SK-N-MC (cell line): Measurements from ENCODE around the gene SEMA3D.

Experiments
- EZH2 ChIP-seq: fragments of 200-600 bp; sonication (generic); IDR thresholded peaks from one replicate; pipeline ENCODE4 v1.6.1; 2017; ENCODE audit warnings: antibody characterized with exemption
- POLR2AphosphoS5 ChIP-seq: IDR thresholded peaks from 2 replicates; pipeline ENCODE4 v1.6.1; 2012; ENCODE audit warnings: mild to moderate bottlenecking, low read depth, low read length, borderline replicate concordance

DNA sequence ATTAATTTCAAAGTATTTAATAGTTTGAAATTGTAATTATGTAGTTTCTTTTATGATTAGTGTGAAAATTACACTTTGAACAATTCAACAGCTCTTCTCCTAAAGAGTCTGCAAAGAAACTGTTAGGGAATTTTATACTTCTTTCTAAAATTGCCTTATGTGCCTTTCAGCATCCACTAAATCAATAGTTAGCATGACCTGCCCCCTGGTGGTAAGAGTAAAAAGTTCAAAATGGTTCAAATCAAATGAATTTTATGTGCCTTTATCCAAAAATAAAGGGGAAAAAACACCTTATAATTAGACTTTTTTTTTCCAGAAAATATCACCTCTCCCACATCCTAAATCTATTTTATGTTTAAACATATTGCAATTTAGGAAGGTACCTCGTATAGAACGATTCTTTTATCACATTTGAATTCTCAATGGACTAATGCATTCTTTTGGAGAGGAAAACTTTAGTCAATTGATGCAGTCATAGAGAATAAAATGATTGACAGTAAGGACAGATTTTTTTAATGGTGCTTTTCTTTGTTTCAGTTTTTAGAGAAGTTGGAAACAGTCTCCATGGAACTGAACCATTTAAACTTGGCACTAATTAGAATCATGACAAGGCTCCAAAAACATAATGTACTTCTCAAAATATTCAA is 163.7 kb downstream of the SEMA3D start:
- no peak for TF ChIP-seq POLR2AphosphoS5
- TF ChIP-seq EZH2, result no peak
